Tibial artery (tissue), 4 donors: ENCODE measurements around the gene RHBDD3.
"Not testable (repeated sequence)": the region's sequence is repeated elsewhere in the genome, so short reads cannot be mapped to it uniquely, and the experiment has no call there.

Source experiments
- DNase-seq, 2 donors: peaks; one replicate each; pipeline ENCODE4 v3.0.0-alpha.2; 2019
- H3K27ac ChIP-seq, 2 donors: fragments of 200-600 bp; sonication (generic) in 1 of 2; 1 replicate in 1 of 2; 2 replicates in 1 of 2; pipeline ENCODE4 v1.5.1; 2018 to 2019; ENCODE audit warnings: mild to moderate bottlenecking in 1 of 2
- H3K27me3 ChIP-seq, 2 donors: fragments of 200-600 bp; sonication (generic) in 1 of 2; one replicate each; pipeline versions ENCODE4 v1.5.1 to v1.6.0; 2016 to 2019
- H3K36me3 ChIP-seq, 3 donors: fragments of 200-600 bp; sonication (generic) in 2 of 3; one replicate each; pipeline ENCODE4 v1.5.1; 2016 to 2019; ENCODE audit warnings: mild to moderate bottlenecking in 2 of 3
- H3K4me1 ChIP-seq, 4 donors: fragments of 200-600 bp; sonication (generic) in 2 of 4; 1 replicate in 3 of 4; 2 replicates in 1 of 4; pipeline ENCODE4 v1.5.1; 2016 to 2019
- H3K4me3 ChIP-seq, 2 donors: fragments of 200-600 bp; sonication (generic) in 1 of 2; 1 replicate in 1 of 2; 2 replicates in 1 of 2; pipeline ENCODE4 v1.5.1; 2018 to 2019; ENCODE audit warnings: mild to moderate bottlenecking in 2 of 2
- H3K9me3 ChIP-seq, 3 donors: fragments of 200-600 bp; sonication (generic) in 1 of 3; one replicate each; pipeline ENCODE4 v1.5.1; 2016 to 2019
- CTCF ChIP-seq, 2 experiments: fragments of 200-600 bp in 1 of 2; fragments of 450-650 bp in 1 of 2; IDR thresholded peaks; one replicate each; pipeline ENCODE4 v1.5.1; 2017 to 2019; ENCODE audit warnings: antibody characterized with exemption in 2 of 2, mild to moderate bottlenecking in 1 of 2, moderate library complexity in 1 of 2
- intact Hi-C: fragments of 100-400 bp; cut with DNase I; formaldehyde crosslinking; loops from one replicate; pipeline ENCODE4 v1.15.0; 2023; ENCODE audit warnings: low total_unique reads

RHBDD3 gene

GRCh38 chr22:29224859-29225410, 42.8 kb downstream of the RHBDD3 start:
- Histone ChIP-seq H3K4me3 (no peak overlapping the region), H3K9me3 (no peaks in the 10 kb centered on the region), H3K4me1 (peaks cover 0 to 14% (median 5%) of the 10 kb centered on the region in 4 donors), H3K27me3 (peaks cover 0 to 6% of the 10 kb centered on the region in 2 donors), H3K36me3 (no peaks in the 10 kb centered on the region), H3K27ac (no peak overlapping the region)
- no peak for DNase-seq
- intact Hi-C loops: no loop called here
- TF ChIP-seq CTCF (IDR thresholded peaks at IDR 0.05): no peak

- H3K9me3 ChIP-seq: no peaks in the 10 kb centered on the region
- peaks cover 0 to 14% (median 5%) of the 10 kb centered on the region in 4 donors for H3K4me1 ChIP-seq
- intact Hi-C loops: no loop called here
- TF ChIP-seq CTCF (IDR thresholded peaks at IDR 0.05): no peak
- DNase-seq: no peak
- no peaks in the 10 kb centered on the region for H3K36me3 ChIP-seq
- peaks cover 0 to 6% of the 10 kb centered on the region in 2 donors for H3K27me3 ChIP-seq
- no peak overlapping the region for H3K27ac ChIP-seq
- H3K4me3 ChIP-seq: no peak overlapping the region
Observed at GRCh38 chr22:29224121-29224858, 43.5 kb downstream of the RHBDD3 start.

- TF ChIP-seq CTCF (IDR thresholded peaks at IDR 0.05): no peak
- DNase-seq: no peak
- no peaks in the 10 kb centered on the region for H3K36me3 ChIP-seq
- H3K4me3 ChIP-seq: no peak overlapping the region
- H3K9me3 ChIP-seq: no peaks in the 10 kb centered on the region
- H3K27me3 ChIP-seq: peaks cover 0 to 6% of the 10 kb centered on the region in 2 donors
- H3K27ac ChIP-seq: no peak overlapping the region
- H3K4me1 ChIP-seq: peaks cover 0 to 13% (median 3%) of the 10 kb centered on the region in 4 donors
- intact Hi-C loops: no loop called here
Observed at GRCh38 chr22:29219881-29220670, 47.7 kb downstream of the RHBDD3 start.

- DNase-seq, H3K36me3 ChIP-seq, H3K9me3 ChIP-seq, H3K4me3 ChIP-seq, H3K27ac ChIP-seq, H3K27me3 ChIP-seq, intact Hi-C loops, H3K4me1 ChIP-seq: not testable (repeated sequence)
Observed at GRCh38 chr22:29219409-29219782, 48.4 kb downstream of the RHBDD3 start.

- Histone ChIP-seq H3K4me3 (no peak overlapping the region), H3K27me3 (peaks cover 0 to 2% of the 10 kb centered on the region in 2 donors), H3K36me3 (no peaks in the 10 kb centered on the region), H3K4me1 (peaks cover 0 to 1% (median under 1%) of the 10 kb centered on the region in 4 donors), H3K9me3 (no peaks in the 10 kb centered on the region), H3K27ac (no peak overlapping the region)
- intact Hi-C loops: no loop called here
- no peak for DNase-seq
- no peak for TF ChIP-seq CTCF (IDR thresholded peaks at IDR 0.05)
Observed at GRCh38 chr22:29218758-29219408, 48.9 kb downstream of the RHBDD3 start.
